Epithelial cell of proximal tubule (primary cell): Measurements from ENCODE around the gene NF1. TPM values are rescaled to one million over a fixed set of nuclear protein-coding genes. Genes with fewer than 3 reads are reported as not detected.

Experiments
- DNase-seq: peaks from one replicate; pipeline ENCODE4 v3.0.0-alpha.2; 2011; ENCODE audit warnings: low read depth
- H3K4me3 ChIP-seq: 2 replicates; pipeline ENCODE4 v1.5.1; 2011; ENCODE audit warnings: low read depth, mild to moderate bottlenecking, low read length
- total RNA-seq: library from RNA; depleted of rRNA; stranded (reverse); fragments of >200 nt; gene quantifications from 2 replicates; pipeline ENCODE4 v1.2.3, GENCODE V29; 2015
- TF ChIP-seq, protein P1 (sequence below): conservative IDR thresholded peaks from 2 replicates; pipeline ENCODE4 v1.5.1; 2012; ENCODE audit warnings: low read depth, mild to moderate bottlenecking, low read length

Gene NF1
- total RNA-seq, 1 donor from 2014 or later = 40.2 TPM

- no peak overlapping the region for H3K4me3 ChIP-seq
- DNase-seq = peak; percentile 4
- TF ChIP-seq, protein P1, sequence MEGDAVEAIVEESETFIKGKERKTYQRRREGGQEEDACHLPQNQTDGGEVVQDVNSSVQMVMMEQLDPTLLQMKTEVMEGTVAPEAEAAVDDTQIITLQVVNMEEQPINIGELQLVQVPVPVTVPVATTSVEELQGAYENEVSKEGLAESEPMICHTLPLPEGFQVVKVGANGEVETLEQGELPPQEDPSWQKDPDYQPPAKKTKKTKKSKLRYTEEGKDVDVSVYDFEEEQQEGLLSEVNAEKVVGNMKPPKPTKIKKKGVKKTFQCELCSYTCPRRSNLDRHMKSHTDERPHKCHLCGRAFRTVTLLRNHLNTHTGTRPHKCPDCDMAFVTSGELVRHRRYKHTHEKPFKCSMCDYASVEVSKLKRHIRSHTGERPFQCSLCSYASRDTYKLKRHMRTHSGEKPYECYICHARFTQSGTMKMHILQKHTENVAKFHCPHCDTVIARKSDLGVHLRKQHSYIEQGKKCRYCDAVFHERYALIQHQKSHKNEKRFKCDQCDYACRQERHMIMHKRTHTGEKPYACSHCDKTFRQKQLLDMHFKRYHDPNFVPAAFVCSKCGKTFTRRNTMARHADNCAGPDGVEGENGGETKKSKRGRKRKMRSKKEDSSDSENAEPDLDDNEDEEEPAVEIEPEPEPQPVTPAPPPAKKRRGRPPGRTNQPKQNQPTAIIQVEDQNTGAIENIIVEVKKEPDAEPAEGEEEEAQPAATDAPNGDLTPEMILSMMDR = no peak
Measured at GRCh38 chr17:31052187-31052889, 42.4 kb upstream of the NF1 start.

DNA sequence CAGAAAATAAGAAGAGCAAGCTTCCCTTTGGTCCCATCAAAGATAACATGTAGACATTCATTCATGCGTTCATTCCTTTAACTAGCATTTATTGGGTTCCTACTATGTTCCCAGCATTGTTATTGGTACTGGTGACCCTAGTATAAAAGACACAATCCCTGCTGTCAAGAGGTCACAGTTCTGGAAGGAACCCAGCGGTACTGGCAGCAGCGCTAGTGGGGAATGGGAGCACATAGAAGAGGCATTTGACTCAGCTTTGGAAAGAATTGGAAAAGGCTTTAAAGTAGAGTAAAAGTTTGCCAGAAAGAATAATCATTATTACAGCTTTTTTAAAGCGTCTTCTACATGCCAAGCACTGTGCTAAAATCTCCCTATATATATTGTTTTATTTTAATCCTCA is 41.7 kb upstream of the NF1 start:
- no peak for DNase-seq
- TF ChIP-seq, protein P1 = no peak
- H3K4me3 ChIP-seq = no peak overlapping the region

GRCh38 chr17:31054761-31055160 is 40.0 kb upstream of the NF1 start:
- no peak for DNase-seq
- no peak overlapping the region for H3K4me3 ChIP-seq
- TF ChIP-seq, protein P1 = no peak

- TF ChIP-seq, protein P1 = no peak
- DNase-seq = no peak
Measured at GRCh38 chr17:31058976-31059375, 35.8 kb upstream of the NF1 start.

DNA sequence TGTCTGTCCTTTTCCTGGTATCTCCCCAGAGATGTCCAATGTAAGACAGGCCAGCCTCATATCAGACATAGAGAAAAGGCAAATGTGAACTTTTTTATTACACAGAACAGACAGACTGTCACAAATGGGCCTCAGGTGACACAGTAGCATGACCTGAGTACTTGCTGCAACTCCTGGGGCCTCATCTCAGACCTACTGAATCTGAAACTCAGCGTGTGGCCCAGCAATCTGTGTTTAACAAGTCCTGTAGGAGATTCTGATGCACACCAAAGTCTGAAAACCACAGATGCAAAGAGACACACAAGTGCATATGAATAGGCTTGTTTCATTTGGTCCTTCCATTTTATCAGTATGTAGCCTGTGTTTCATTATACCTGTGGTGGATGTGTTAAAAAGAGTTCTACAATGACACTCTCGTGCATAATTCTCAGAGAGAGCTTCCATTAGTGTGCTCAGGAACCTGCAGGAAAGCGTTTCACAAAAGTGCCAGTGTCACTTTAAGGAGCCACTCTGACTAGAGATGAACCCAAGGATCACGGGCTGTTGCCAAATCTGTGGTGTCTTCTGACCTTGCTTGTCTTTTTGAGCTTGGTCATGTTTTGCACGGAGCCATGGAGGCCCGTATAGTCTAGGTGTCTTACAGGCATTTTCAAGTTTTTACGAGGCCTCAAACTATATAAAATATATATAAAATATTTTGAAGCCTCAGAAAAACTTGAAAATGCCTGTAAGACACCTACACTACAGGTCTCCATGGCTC is 33.8 kb upstream of the NF1 start:
- no peak for DNase-seq
- no peak overlapping the region for H3K4me3 ChIP-seq
- TF ChIP-seq, protein P1 = no peak

More at GRCh38 chr17:31058976-31059375, 35.8 kb upstream of the NF1 start:
- H3K4me3 ChIP-seq = no peak overlapping the region

- TF ChIP-seq, protein P1 = peak; percentile 28
- no peak overlapping the region for H3K4me3 ChIP-seq
- DNase-seq = no peak
Measured at GRCh38 chr17:31061678-31062077, 33.1 kb upstream of the NF1 start.

DNA sequence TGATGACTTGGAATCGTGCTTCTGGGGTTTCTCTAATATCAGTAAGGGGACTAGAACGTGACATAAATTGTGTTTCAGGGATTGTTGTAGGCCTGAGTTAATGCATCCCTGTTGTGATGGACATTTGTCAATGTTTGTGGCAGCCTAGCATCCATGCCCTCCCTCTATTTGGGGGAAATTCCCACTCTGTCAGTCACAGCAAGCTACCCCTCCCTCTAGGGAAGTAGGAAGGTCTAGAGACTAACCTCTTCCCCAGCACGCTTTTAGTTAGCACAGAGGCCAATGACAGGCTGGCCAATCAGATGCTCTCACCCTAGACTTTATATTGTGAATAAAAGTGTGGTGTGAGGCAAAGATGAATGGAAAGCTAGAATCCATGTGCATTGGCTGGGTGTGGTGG is 32.4 kb upstream of the NF1 start:
- TF ChIP-seq, protein P1 = no peak
- no peak for DNase-seq
- no peak overlapping the region for H3K4me3 ChIP-seq
